NCI-H2107 treated with DMSO at 0.1 percent for 48 hours (cell line): ENCODE data around the gene CCDC174.
"Not testable (repeated sequence)": the region's sequence is repeated elsewhere in the genome, so short reads cannot be mapped to it uniquely, and the experiment has no call there.

Source experiments
- DNase-seq: peaks from one replicate; lab custom pipeline; 2025; ENCODE audit not compliant: unreplicated experiment; lab: John Stamatoyannopoulos, UW

CCDC174 gene

DNA sequence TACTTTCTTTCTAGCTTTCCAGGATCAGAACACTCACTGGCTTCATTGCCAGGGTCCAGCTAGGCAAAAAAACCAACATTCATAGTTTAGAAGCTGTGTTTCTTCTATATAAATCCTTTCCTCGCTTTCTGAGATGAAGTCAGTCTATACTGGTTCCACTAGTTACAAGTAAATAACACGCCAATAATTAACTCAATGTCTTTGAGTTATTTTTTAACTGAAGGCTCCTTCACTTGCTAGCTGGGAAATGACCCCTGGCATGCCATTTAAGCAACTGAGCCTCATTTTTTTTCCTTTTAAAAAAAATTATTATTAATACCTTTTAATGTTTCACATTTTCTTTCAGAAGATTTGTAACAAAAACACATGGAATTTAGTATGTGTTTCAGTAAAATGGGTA, 2.1 kb upstream of the CCDC174 start:
- no peak for DNase-seq

- DNase-seq, result no peak
These were observed 1.4 kb upstream of the CCDC174 start for GRCh38 chr3:14650193-14650592.

DNA sequence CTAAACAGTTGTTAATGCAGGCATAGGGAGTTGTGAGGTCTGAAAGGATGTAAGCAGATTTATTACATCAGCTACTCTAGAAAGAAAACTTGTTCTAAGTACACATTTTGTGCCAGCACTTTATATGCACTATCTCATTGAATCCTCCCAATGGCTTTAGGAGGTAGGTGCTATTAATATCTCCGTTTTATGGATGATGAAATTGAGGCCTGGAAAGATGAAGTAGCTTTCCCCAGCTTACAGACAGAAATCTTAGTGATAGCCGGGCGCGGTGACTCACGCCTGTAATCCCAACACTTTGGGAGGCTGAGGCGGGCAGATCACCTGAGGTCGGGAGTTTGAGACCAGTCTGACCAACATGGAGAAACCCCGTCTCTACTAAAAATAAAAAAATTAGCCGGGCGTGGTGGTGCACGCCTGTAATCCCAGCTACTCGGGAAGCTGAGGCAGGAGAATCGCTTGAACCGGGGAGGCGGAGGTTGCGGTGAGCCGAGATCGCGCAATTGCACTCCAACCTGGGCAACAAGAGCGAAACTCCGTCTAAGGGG, 872 bp downstream of the CCDC174 start:
- DNase-seq, result not testable (repeated sequence)

- no peak for DNase-seq
These were observed 6.0 kb downstream of the CCDC174 start for GRCh38 chr3:14657579-14657978.

DNA sequence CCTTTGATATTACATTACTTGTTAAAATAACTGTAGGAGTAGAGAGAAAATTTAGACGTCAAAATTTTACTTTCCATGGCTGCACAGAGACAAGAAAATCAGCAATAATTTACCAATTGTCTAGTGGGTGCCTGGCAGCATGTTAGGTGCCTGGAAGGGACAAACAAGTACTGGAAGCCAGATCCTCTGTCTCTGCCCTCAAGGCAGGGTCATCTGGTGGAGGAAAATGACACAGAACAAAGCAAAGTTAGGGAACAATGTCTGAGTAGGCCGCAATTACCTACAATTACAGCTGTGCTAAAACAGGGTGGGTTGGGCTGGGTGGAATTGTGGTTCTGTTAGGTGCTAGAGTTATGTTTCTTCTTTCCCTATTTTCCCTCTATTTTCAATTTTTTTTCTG, 7.4 kb downstream of the CCDC174 start:
- no peak for DNase-seq

GRCh38 chr3:14660942-14661341, 9.4 kb downstream of the CCDC174 start:
- no peak for DNase-seq

DNA sequence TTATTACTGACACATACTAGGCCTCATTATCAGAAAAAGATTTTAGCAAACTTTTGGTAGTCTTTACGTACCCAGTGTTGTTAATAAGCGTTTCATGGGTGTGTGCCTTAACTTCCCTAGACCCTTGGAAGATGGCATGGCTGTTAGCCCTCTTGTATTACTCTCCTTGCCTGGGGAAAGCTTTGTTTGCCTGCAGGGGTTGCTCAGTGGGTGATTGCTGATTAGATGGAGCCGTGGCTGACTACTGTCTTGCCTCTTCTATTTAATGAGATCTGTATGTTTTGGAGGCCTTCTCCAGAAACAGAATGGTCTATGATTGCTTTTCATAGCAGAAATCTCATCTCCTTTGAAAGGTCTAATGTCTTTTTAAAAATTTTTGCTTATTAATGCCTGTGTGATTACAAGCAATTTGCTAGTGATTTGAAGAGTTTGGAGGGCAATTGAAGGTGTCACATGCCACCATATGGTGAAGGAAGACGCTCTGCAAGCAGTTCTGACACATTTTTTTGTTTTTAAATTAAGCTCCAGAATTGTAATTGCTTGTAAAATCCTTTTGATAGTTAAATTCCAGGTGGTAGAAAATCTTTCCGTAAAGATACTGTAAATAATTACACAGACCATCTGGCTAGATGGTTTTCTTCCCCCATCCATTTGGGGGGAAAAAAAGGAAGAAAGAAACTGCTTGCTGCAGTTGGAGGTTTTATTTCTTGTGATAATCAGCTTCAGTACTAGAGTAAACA, 12.0 kb downstream of the CCDC174 start:
- no peak for DNase-seq

DNA sequence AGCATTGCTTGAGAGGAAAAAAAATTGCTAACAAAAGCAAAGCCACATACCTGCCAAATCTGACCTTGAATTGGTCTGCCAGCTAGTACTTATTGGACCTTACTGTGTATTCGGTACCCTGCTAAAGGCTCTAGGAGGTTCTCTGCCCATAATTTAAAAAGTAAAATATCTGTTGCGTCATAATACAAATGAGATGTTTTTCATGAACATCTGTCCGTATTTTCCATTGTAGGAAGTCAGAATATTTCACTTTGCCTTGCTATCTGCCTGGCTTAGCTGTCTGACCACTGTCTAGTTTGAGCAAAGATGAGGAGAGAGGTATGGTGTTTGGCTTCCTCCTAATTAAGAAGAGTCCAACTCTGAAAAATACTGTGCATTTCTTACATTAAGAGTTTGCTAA, 12.6 kb downstream of the CCDC174 start:
- DNase-seq, result no peak

- no peak for DNase-seq
These were observed 21.0 kb downstream of the CCDC174 start for GRCh38 chr3:14672588-14672987.

DNA sequence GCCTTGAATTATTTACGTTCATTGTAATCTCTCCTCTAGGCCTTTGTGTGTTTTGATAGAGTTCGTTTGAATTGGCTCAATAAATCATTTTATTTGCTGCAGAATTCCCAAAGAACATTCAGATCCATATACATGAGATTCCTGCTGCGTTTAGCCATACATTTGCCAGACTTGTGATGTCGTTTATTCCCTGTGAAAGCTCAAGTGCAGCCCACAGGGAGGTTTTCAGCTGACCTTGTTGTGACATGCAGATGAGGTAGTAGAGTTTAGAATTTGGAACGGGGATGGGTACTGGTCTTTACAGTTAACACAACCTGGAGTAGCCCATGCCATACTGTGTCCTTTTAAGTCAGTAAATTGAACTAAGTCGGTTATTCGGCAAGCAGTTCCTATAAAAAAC, 23.3 kb downstream of the CCDC174 start, which contains the start of gene C3orf20:
C3orf20 (plus strand) TSS at position 301 of the 400 bp plus-strand sequence. CDS start 7,573 bp downstream, outside the sequence.
- no peak for DNase-seq

GRCh38 chr3:14676881-14677280, 25.3 kb downstream of the CCDC174 start:
- DNase-seq, result no peak

GRCh38 chr3:14678015-14678503, 26.5 kb downstream of the CCDC174 start:
- DNase-seq, result no peak

GRCh38 chr3:14680115-14680514, 28.6 kb downstream of the CCDC174 start:
- DNase-seq, result no peak

GRCh38 chr3:14680716-14681115, 29.2 kb downstream of the CCDC174 start:
- DNase-seq, result no peak

GRCh38 chr3:14684447-14684846, 32.9 kb downstream of the CCDC174 start:
- no peak for DNase-seq

- no peak for DNase-seq
These were observed 33.6 kb downstream of the CCDC174 start for GRCh38 chr3:14685179-14685578.

DNA sequence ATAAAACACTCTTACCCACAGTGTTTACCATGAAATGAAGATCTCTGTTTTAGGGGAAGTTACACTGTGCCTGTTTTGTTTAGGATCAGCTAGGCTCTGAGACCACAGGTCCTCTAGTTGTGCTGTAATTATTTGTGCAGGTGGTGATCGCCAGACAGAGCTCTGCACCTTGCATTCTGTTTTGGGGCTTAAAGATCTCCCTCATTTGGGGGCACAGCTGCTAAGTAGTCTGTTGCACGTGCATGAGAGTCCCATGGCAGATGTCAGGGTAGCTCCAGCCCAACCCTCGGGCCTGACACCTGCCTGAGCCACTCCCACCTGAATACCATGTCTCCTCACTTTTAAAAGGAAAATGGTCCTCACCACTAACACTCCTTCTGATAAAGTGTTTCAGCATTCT, 35.8 kb downstream of the CCDC174 start:
- DNase-seq, result peak; percentile 21

GRCh38 chr3:14688525-14688924, 37.0 kb downstream of the CCDC174 start:
- DNase-seq, result no peak

- DNase-seq, result no peak
These were observed 37.9 kb downstream of the CCDC174 start for GRCh38 chr3:14689247-14689980.

DNA sequence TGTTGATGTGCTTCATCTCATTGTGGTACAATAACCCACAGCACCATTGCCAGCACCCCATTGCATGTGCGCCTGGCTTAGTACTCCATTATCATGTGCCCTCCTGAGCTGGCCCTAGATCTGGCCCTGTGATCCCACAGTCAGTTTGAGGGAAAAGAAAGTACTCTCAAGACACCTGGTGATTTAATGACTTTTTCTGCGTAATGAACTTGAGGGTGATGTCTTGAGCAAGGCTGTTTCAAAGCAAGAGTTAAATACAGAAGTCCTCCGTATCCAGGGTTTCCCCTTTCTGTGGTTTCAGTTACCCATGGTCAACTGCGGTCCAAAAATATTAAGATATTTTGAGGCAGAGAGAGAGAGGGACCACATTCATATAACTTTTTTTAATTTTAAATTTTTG, 39.7 kb downstream of the CCDC174 start:
- no peak for DNase-seq

GRCh38 chr3:14691719-14692118, 40.2 kb downstream of the CCDC174 start:
- no peak for DNase-seq
